ENCODE measurements around the gene FAM219A.

- TF ChIP-seq CTCF (conservative IDR thresholded peaks at IDR 0.05; ENCODE audit: low read depth, low read length) (no peak), EZH2 (IDR thresholded peaks at IDR 0.05; ENCODE audit: low read length, unreplicated experiment) (no peak)
These were observed 87.1 kb downstream of the FAM219A start for GRCh38 chr9:34370970-34371880.
